Calu3 (cell line): Measurements from ENCODE around the gene TSFM. TPM values are rescaled to one million over a fixed set of nuclear protein-coding genes. Genes with fewer than 3 reads are reported as not detected.

Source experiments
- BruUV-seq: library from RNA; stranded (reverse); fragments of 400-500 nt; replicated peaks from 2 replicates; lab custom pipeline; 2021; lab: Mats Ljungman, UMichigan
- CTCF ChIA-PET: fragments of 300-600 bp; sonication (Branson Sonifier 250); formaldehyde crosslinking; loops from one replicate; lab custom pipeline; 2022; ENCODE audit warnings: antibody characterized with exemption; lab: Charles Lee
- DNase-seq: peaks from one replicate; pipeline ENCODE4 v3.0.0; 2022
- H3K27ac Mint-ChIP-seq: one replicate; pipeline ENCODE4 v1.8.0; 2022; ENCODE audit warnings: mixed read lengths; ENCODE audit not compliant: unreplicated experiment
- H3K27me3 Mint-ChIP-seq: one replicate; pipeline ENCODE4 v1.8.0; 2022; ENCODE audit warnings: mixed read lengths; ENCODE audit not compliant: unreplicated experiment
- H3K36me3 Mint-ChIP-seq: one replicate; pipeline ENCODE4 v1.8.0; 2022; ENCODE audit warnings: mild to moderate bottlenecking, moderate library complexity, mixed read lengths; ENCODE audit not compliant: insufficient read depth, unreplicated experiment
- H3K4me1 Mint-ChIP-seq: one replicate; pipeline ENCODE4 v1.8.0; 2022; ENCODE audit warnings: mild to moderate bottlenecking, low read depth, mixed read lengths; ENCODE audit not compliant: unreplicated experiment
- H3K4me3 Mint-ChIP-seq: one replicate; pipeline ENCODE4 v1.8.0; 2022; ENCODE audit warnings: mild to moderate bottlenecking, low read depth, moderate library complexity, mixed read lengths; ENCODE audit not compliant: unreplicated experiment
- H3K9me3 Mint-ChIP-seq: one replicate; pipeline ENCODE4 v1.8.0; 2022; ENCODE audit warnings: low read depth, mixed read lengths; ENCODE audit not compliant: unreplicated experiment
- CTCF ChIP-seq: fragments of 200-600 bp; IDR thresholded peaks from one replicate; pipeline ENCODE4 v1.8.0; 2022; ENCODE audit warnings: antibody characterized with exemption; ENCODE audit not compliant: unreplicated experiment
- intact Hi-C: fragments of 100-400 bp; cut with micrococcal nuclease; formaldehyde crosslinking; loops from one replicate; pipeline ENCODE4 v1.10.0; 2022; ENCODE audit not compliant: unreplicated experiment
- total RNA-seq: library from RNA; stranded (reverse); gene quantifications from 2 replicates; pipeline ENCODE4 v1.2.3, GENCODE V29; 2022

Gene TSFM
- total RNA-seq, 1 experiment from 2014 or later: 47.1 TPM

- BruUV-seq: no TSS peak
- Mint-ChIP-seq H3K9me3 (no peaks in the 10 kb centered on the region), H3K27ac (peak within 1 kb of the TSS; percentile 99), H3K27me3 (peaks cover 27% of the 10 kb centered on the region), H3K4me3 (peak within 1 kb of the TSS; percentile 93), H3K4me1 (peaks cover 35% of the 10 kb centered on the region), H3K36me3 (peaks cover 57% of the 10 kb centered on the region)
- DNase-seq: peak; percentile 97
- TF ChIP-seq CTCF: no peak
- CTCF ChIA-PET: interaction anchor here (0.7 to 1.8 kb wide), 7 partner anchors 9 to 161 kb away, joined by 3 to 8 read pairs (median 4); no protein-coding TSS in a partner anchor
- intact Hi-C loops: no loop called here
These were observed 37.7 kb upstream of the TSFM start, which contains the start of gene TSPAN31 for GRCh38 chr12:57744777-57745484. Gene TSPAN31, plus strand, starts transcription at chr12:57745039. Its CDS starts 116 bp downstream, at chr12:57745155.

GRCh38 chr12:57745485-57745881 is 37.1 kb upstream of the TSFM start:
- Mint-ChIP-seq H3K9me3 (no peaks in the 10 kb centered on the region), H3K4me1 (peaks cover 35% of the 10 kb centered on the region), H3K36me3 (peaks cover 61% of the 10 kb centered on the region), H3K27ac (peak overlapping the region; percentile 99), H3K27me3 (peaks cover 21% of the 10 kb centered on the region), H3K4me3 (peak overlapping the region; percentile 93)
- no peak for DNase-seq
- intact Hi-C loops: no loop called here
- no TSS peak for BruUV-seq
- no peak for TF ChIP-seq CTCF
- CTCF ChIA-PET: interaction anchor here (0.7 to 1.8 kb wide), 5 partner anchors 9 to 162 kb away, joined by 3 to 8 read pairs (median 4); no protein-coding TSS in a partner anchor

GRCh38 chr12:57746025-57746424 is 36.6 kb upstream of the TSFM start:
- Mint-ChIP-seq H3K4me3 (peak overlapping the region; percentile 93), H3K36me3 (peaks cover 66% of the 10 kb centered on the region), H3K9me3 (no peaks in the 10 kb centered on the region), H3K27ac (peak overlapping the region; percentile 99), H3K27me3 (peaks cover 16% of the 10 kb centered on the region), H3K4me1 (peaks cover 38% of the 10 kb centered on the region)
- no TSS peak for BruUV-seq
- intact Hi-C loops: no loop called here
- CTCF ChIA-PET: no interaction called here
- TF ChIP-seq CTCF: no peak
- DNase-seq: no peak

- H3K36me3 Mint-ChIP-seq: peaks cover 81% of the 10 kb centered on the region
- H3K27me3 Mint-ChIP-seq: no peaks in the 10 kb centered on the region
- no peak overlapping the region for H3K4me3 Mint-ChIP-seq
- no TSS peak for BruUV-seq
- DNase-seq: no peak
- CTCF ChIA-PET: interaction anchor here (0.7 kb wide), 1 partner anchor 500 kb away, joined by 6 read pairs; no protein-coding TSS in a partner anchor
- no peak for TF ChIP-seq CTCF
- H3K4me1 Mint-ChIP-seq: peaks cover 57% of the 10 kb centered on the region
- no peaks in the 10 kb centered on the region for H3K9me3 Mint-ChIP-seq
- intact Hi-C loops: no loop called here
- H3K27ac Mint-ChIP-seq: no peak overlapping the region
These were observed 33.5 kb upstream of the TSFM start for GRCh38 chr12:57749061-57749460.
